Panc1 (cell line): ENCODE data around the gene STON1. TPM values are rescaled to one million over a fixed set of nuclear protein-coding genes. Genes with fewer than 3 reads are reported as not detected.
"Not testable (repeated sequence)": the region's sequence is repeated elsewhere in the genome, so short reads cannot be mapped to it uniquely, and the experiment has no call there.

Experiments
- ATAC-seq: fragments of 200-7000 bp; cut with Tn5 transposase; 2 replicates; pipeline ENCODE4 v1.9.1; 2020; ENCODE audit warnings: mild to moderate bottlenecking, moderate library complexity
- BruUV-seq: library from RNA; stranded (reverse); fragments of 400-500 nt; replicated peaks from 2 replicates; lab custom pipeline; 2021; lab: Mats Ljungman, UMichigan
- CTCF ChIA-PET: fragments of 300-600 bp; sonication (Branson Sonifier 250); formaldehyde crosslinking; loops from one replicate; lab custom pipeline; 2022; ENCODE audit warnings: antibody characterized with exemption; lab: Charles Lee
- POLR2A ChIA-PET: fragments of 300-600 bp; sonication (Branson Sonifier 250); formaldehyde crosslinking; loops from one replicate; lab custom pipeline; 2022; ENCODE audit warnings: antibody characterized with exemption; lab: Charles Lee
- DNase-seq: peaks from one replicate; pipeline ENCODE4 v3.0.0-alpha.2; 2010; ENCODE audit warnings: low read depth, low spot score
- H3K27ac ChIP-seq: 2 replicates; pipeline ENCODE4 v1.5.1; 2011; ENCODE audit warnings: mild to moderate bottlenecking, low read length, inconsistent platforms
- H3K27me3 ChIP-seq: fragments of 200-500 bp; sonication (Bioruptor generic); 2 replicates; pipeline ENCODE4 v1.6.0; 2014; ENCODE audit warnings: low read length, inconsistent platforms; ENCODE audit not compliant: control insufficient read depth, insufficient read depth
- H3K36me3 ChIP-seq: fragments of 200-500 bp; sonication (Bioruptor generic); 2 replicates; pipeline ENCODE4 v1.5.1; 2014; ENCODE audit warnings: inconsistent platforms, mild to moderate bottlenecking, low read length, moderate library complexity; ENCODE audit not compliant: control insufficient read depth, insufficient read depth
- H3K4me1 ChIP-seq: 2 replicates; pipeline ENCODE4 v1.5.1; 2011; ENCODE audit warnings: inconsistent platforms, mild to moderate bottlenecking, low read length, moderate library complexity; ENCODE audit not compliant: control insufficient read depth, insufficient read depth
- H3K4me3 ChIP-seq, 2 experiments: 2 replicates each; pipeline ENCODE4 v1.5.1; 2011 to 2012; ENCODE audit warnings: low read depth in 2 of 2, low read length in 2 of 2, mild to moderate bottlenecking in 2 of 2, inconsistent platforms in 1 of 2, moderate library complexity in 1 of 2
- H3K9me3 ChIP-seq: fragments of 200-500 bp; sonication (Bioruptor generic); 2 replicates; pipeline ENCODE4 v1.5.1; 2014; ENCODE audit warnings: low read depth, mild to moderate bottlenecking, inconsistent platforms, low read length, moderate library complexity; ENCODE audit not compliant: control insufficient read depth, insufficient read depth
- CTCF ChIP-seq: fragments of 450-650 bp; IDR thresholded peaks from 2 replicates; pipeline ENCODE4 v1.5.1; 2017; ENCODE audit warnings: mild to moderate bottlenecking
- POLR2AphosphoS5 ChIP-seq: IDR thresholded peaks from 2 replicates; pipeline ENCODE4 v1.6.1; 2012; ENCODE audit warnings: mild to moderate bottlenecking, low read depth, low read length, moderate library complexity
- SIN3A ChIP-seq: IDR thresholded peaks from 2 replicates; pipeline ENCODE4 v1.6.1; 2012; ENCODE audit warnings: low read depth, mild to moderate bottlenecking, low read length, moderate library complexity, borderline replicate concordance; ENCODE audit not compliant: insufficient read depth
- TCF7L2 ChIP-seq: IDR thresholded peaks from 2 replicates; pipeline ENCODE4 v1.6.1; 2011; ENCODE audit warnings: mild to moderate bottlenecking, low read depth, low read length, inconsistent platforms
- in situ Hi-C: cut with HindIII; loops from 2 replicates; pipeline ENCODE4 v1.10.0; 2016; ENCODE audit warnings: low sequenced_read_pairs, low pct_unique_long_range_greater_than_20kb
- intact Hi-C: fragments of 100-400 bp; cut with micrococcal nuclease; formaldehyde crosslinking; loops from one replicate; pipeline ENCODE4 v1.10.0; 2022; ENCODE audit not compliant: unreplicated experiment
- total RNA-seq: library from RNA; stranded (reverse); gene quantifications from one replicate; pipeline ENCODE4 v1.2.1, GENCODE V29; 2021; ENCODE audit not compliant: unreplicated experiment
- TF ChIP-seq, protein P1 (sequence below), 2 experiments: IDR thresholded peaks; 2 replicates each; pipeline ENCODE4 v1.6.1; 2011 to 2012; ENCODE audit warnings: low read depth in 2 of 2, control low read depth in 1 of 2, low read length in 1 of 2, mild to moderate bottlenecking in 1 of 2, moderate library complexity in 1 of 2; ENCODE audit not compliant: insufficient read depth in 1 of 2

Gene STON1
- total RNA-seq, 1 experiment from 2014 or later = 0.92 TPM

GRCh38 chr2:48590017-48590416, 60.1 kb downstream of the STON1 start:
- Histone ChIP-seq H3K4me3 (no peak overlapping the region), H3K27ac (no peak overlapping the region), H3K27me3 (peaks cover under 1% of the 10 kb centered on the region; the same call in 1 of the 2 replicates), H3K4me1 (no peaks in the 10 kb centered on the region), H3K36me3 (no peaks in the 10 kb centered on the region), H3K9me3 (no peaks in the 10 kb centered on the region)
- TF ChIP-seq TCF7L2 (no peak), SIN3A (no peak), CTCF (no peak), POLR2AphosphoS5 (no peak)
- TF ChIP-seq, protein P1, sequence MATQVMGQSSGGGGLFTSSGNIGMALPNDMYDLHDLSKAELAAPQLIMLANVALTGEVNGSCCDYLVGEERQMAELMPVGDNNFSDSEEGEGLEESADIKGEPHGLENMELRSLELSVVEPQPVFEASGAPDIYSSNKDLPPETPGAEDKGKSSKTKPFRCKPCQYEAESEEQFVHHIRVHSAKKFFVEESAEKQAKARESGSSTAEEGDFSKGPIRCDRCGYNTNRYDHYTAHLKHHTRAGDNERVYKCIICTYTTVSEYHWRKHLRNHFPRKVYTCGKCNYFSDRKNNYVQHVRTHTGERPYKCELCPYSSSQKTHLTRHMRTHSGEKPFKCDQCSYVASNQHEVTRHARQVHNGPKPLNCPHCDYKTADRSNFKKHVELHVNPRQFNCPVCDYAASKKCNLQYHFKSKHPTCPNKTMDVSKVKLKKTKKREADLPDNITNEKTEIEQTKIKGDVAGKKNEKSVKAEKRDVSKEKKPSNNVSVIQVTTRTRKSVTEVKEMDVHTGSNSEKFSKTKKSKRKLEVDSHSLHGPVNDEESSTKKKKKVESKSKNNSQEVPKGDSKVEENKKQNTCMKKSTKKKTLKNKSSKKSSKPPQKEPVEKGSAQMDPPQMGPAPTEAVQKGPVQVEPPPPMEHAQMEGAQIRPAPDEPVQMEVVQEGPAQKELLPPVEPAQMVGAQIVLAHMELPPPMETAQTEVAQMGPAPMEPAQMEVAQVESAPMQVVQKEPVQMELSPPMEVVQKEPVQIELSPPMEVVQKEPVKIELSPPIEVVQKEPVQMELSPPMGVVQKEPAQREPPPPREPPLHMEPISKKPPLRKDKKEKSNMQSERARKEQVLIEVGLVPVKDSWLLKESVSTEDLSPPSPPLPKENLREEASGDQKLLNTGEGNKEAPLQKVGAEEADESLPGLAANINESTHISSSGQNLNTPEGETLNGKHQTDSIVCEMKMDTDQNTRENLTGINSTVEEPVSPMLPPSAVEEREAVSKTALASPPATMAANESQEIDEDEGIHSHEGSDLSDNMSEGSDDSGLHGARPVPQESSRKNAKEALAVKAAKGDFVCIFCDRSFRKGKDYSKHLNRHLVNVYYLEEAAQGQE (IDR thresholded peaks at IDR 0.05; ENCODE audit: insufficient read depth in 1 of 2, low read depth in 2 of 2, low read length in 1 of 2) = no peak
- 0 out of 2 replicates have a peak, but pooled peaks have one; percentile 59 for ATAC-seq
- DNase-seq = no peak
- CTCF ChIA-PET = no interaction called here
- intact Hi-C loops = loop anchor here (10.0 kb wide), 2 partner anchors 1815 to 1905 kb away; no protein-coding TSS in a partner anchor
- in situ Hi-C loops = no loop called here
- BruUV-seq = no TSS peak
- POLR2A ChIA-PET = no interaction called here

DNA sequence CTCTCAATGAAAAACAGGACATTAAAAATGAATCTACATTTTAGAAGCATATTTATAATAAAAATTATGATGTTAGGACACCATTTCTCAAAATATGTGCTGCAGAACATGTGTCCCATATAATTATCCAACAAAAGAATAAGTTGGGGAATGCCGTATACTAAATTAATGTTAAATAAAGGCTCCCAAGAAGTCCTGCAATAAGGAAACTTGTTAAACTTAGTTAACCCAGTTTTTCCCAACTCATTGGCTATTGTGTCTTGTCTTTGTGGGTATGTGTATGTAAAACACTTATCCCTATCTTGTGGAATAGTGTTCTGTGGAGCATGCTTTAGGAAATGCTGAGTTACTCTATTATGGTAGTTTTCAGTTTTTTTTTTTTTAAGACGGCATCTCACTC, 62.1 kb downstream of the STON1 start:
- BruUV-seq = no TSS peak
- TF ChIP-seq POLR2AphosphoS5 = no peak
- TF ChIP-seq, protein P1 (IDR thresholded peaks at IDR 0.05; ENCODE audit: insufficient read depth in 1 of 2, low read depth in 2 of 2, low read length in 1 of 2) = no peak
- TF ChIP-seq CTCF = no peak
- TF ChIP-seq TCF7L2 = no peak
- no peak for TF ChIP-seq SIN3A
- no peaks in the 10 kb centered on the region for H3K36me3 ChIP-seq
- no peak overlapping the region for H3K4me3 ChIP-seq
- H3K27me3 ChIP-seq = peaks cover 11% of the 10 kb centered on the region; the same call in 1 of the 2 replicates
- ChIA-PET POLR2A (no interaction called here), CTCF (no interaction called here)
- no peak overlapping the region for H3K27ac ChIP-seq
- no peaks in the 10 kb centered on the region for H3K9me3 ChIP-seq
- H3K4me1 ChIP-seq = no peaks in the 10 kb centered on the region
- no peak for ATAC-seq
- in situ Hi-C loops = no loop called here
- no peak for DNase-seq
- intact Hi-C loops = loop anchor here (10.0 kb wide), 2 partner anchors 1813 to 1903 kb away; no protein-coding TSS in a partner anchor

- BruUV-seq, H3K36me3 ChIP-seq, H3K4me3 ChIP-seq, H3K9me3 ChIP-seq, ATAC-seq, in situ Hi-C loops, DNase-seq, H3K27ac ChIP-seq, H3K4me1 ChIP-seq, POLR2A ChIA-PET, CTCF ChIA-PET: not testable (repeated sequence)
- peaks cover 20% of the 10 kb centered on the region for H3K27me3 ChIP-seq
- intact Hi-C loops = loop anchor here (10.0 kb wide), 2 partner anchors 1808 to 1898 kb away; no protein-coding TSS in a partner anchor
Observed at GRCh38 chr2:48596751-48597150, 66.8 kb downstream of the STON1 start.
